HFF-Myc (cell line): ENCODE measurements around the gene B4GALT4.
A peak's percentile ranks its signal among the peaks of the same experiment; 100 is the strongest.
"Not testable (repeated sequence)": the region's sequence is repeated elsewhere in the genome, so short reads cannot be mapped to it uniquely, and the experiment has no call there.

Experiments used
- DNase-seq: peaks from one replicate; pipeline ENCODE4 v3.0.0-alpha.2; 2011; ENCODE audit warnings: low read depth; ENCODE audit errors: extremely low read depth
- H3K4me3 ChIP-seq: replicated peaks from 2 replicates; pipeline ENCODE4 v1.5.1; 2011; ENCODE audit warnings: low read depth, mild to moderate bottlenecking, control low read depth, low read length
- TF ChIP-seq, protein P1 (sequence below): IDR thresholded peaks from 2 replicates; pipeline ENCODE4 v1.5.1; 2012; ENCODE audit warnings: mild to moderate bottlenecking, low read depth, low read length, control low read depth; ENCODE audit errors: missing control alignments

B4GALT4 gene

DNA sequence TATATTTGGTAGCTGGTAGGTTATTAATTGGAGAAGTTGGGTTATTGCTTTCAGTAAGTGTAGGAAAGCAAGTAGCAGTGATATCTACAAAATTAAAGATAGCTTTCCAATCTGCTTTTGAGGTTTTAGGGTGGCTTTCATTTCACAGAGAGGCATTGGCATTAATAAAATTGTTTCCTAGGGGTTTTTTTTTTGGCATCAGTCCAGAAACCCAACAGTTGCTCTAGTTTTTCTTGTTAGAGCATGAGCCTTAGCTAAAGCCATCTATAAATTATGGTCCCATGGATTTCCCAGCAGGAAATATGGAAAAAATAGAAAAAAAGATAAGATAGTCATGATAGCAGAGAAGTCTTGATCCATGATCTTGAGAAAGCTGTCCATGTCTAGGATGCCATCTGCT is 3.0 kb upstream of the B4GALT4 start:
- DNase-seq: no peak

DNA sequence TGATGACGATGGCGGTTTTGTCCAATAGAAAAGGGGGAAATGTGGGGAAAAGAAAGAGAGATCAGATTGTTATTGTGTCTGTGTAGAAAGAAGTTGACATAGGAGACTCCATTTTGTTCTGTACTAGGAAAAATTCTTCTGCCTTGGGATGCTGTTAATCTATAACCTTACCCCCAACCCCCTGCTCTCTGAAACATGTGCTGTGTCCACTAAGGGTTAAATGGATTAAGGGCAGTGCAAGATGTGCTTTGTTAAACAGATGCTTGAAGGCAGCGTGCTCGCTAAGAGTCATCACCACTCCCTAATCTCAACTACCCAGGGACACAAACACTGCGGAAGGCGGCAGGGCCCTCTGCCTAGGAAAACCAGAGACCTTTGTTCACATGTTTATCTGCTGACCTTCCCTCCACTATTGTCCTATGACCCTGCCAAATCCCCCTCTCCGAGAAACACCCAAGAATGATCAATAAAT is 2.4 kb upstream of the B4GALT4 start:
- not testable (repeated sequence) for H3K4me3 ChIP-seq, DNase-seq

More for the DNA sequence above, 3.0 kb upstream of the B4GALT4 start:
- H3K4me3 ChIP-seq: no peak overlapping the region
- TF ChIP-seq, protein P1, sequence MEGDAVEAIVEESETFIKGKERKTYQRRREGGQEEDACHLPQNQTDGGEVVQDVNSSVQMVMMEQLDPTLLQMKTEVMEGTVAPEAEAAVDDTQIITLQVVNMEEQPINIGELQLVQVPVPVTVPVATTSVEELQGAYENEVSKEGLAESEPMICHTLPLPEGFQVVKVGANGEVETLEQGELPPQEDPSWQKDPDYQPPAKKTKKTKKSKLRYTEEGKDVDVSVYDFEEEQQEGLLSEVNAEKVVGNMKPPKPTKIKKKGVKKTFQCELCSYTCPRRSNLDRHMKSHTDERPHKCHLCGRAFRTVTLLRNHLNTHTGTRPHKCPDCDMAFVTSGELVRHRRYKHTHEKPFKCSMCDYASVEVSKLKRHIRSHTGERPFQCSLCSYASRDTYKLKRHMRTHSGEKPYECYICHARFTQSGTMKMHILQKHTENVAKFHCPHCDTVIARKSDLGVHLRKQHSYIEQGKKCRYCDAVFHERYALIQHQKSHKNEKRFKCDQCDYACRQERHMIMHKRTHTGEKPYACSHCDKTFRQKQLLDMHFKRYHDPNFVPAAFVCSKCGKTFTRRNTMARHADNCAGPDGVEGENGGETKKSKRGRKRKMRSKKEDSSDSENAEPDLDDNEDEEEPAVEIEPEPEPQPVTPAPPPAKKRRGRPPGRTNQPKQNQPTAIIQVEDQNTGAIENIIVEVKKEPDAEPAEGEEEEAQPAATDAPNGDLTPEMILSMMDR: no peak

DNA sequence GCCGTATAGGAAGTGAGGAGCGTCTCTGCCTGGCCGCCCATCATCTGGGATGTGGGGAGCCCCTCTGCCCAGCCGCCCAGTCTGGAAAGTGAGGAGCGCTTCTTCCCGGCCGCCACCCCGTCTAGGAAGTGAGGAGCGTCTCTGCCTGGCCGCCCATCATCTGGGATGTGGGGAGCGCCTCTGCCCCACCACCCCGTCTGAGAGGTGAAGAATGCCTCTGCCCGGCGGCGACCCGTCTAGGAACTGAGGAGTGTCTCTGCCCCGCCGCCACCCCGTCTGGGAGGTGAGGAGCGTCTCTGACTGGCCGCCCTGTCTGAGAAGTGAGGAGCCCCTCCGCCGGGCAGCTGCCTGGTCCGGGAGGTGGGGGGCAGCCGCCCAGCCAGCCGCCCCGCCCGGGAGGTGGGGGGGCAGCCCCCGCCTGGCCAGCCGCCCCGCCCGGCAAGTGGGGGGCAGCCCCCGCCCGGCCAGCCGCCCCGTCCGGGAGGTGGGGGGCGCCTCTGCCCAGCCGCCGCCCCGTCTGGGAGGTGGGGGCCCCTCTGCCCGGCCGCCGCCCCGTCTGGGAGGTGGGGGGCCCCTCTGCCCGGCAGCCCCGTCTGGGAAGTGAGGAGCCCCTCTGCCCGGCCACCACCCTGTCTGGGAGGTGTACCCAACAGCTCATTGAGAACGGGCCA is 1.8 kb upstream of the B4GALT4 start:
- not testable (repeated sequence) for DNase-seq

DNA sequence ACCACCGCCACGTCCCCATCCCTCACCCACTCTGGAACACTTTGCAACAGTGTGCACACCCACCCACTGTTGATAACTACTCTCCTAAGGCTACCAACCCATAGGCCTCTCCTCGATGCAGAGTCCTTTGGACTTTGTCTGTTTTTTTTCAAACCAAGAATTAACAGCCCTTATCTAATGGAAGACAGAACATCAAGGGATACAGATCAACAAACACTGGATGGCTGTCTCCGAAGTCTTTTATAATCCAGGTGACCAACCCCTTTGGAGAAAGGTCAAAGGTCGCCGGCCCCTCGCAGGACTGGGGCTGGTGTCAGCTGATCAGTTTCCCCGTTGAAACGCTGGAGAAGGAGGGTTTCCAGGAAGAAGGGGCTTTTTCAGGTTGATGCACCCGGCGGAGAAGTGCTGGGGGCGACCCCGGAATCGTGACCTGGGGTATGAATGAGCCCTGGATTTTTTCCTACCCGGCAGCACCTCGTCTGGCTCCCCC is 532 bp downstream of the B4GALT4 start:
- no peak for DNase-seq
- H3K4me3 ChIP-seq: peak overlapping the region; percentile 66
- TF ChIP-seq, protein P1: no peak

More for the DNA sequence above, 1.8 kb upstream of the B4GALT4 start:
- not testable (repeated sequence) for H3K4me3 ChIP-seq

DNA sequence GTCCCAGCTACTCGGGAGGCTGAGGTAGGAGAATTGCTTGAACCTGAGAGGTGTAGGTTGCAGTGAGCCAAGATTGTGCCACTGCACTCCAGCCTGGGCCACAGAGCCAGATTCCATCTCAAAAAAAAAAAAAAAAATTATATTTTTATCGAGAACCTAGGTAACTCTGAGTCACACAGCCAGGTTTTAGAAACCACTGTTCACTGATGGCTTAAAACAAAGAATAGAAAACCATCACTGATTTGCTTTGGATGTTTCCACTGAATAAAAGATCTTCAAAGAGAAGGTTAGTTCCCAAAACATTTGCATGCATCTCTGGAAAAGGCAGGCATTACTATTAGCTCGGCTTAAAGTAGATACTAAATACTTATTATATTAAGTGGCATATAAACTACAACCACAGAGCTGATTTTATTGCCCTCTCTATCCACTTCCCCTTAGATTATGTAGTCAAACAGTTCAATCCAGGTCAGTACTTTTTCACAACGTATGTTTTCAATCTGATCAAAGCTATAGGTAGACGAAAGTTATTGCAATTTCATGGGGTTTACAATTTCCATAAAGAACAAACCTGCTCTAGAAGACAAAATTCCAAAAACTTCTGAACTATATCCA is 1.4 kb downstream of the B4GALT4 start:
- DNase-seq: no peak
- TF ChIP-seq, protein P1: no peak
- peak overlapping the region; percentile 66 for H3K4me3 ChIP-seq

DNA sequence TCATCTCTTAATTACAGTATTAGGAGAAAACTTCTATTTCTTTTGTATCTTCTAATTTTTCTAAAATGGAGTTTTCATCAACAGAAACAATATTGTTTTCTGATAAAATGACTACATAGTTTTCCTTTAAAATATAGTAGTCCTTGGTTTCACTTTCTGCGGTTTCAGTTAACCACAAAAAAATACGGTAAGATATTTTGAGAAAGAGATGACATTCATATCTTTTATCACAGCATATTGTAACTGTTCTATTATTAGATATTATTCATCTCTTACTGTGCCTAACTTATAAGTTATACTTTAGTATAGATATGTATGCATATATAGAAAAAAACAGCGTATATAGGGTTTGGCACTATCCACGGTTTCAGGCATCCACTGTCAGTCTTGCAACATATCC is 2.3 kb downstream of the B4GALT4 start:
- DNase-seq: no peak
- TF ChIP-seq, protein P1: no peak
- no peak overlapping the region for H3K4me3 ChIP-seq

DNA sequence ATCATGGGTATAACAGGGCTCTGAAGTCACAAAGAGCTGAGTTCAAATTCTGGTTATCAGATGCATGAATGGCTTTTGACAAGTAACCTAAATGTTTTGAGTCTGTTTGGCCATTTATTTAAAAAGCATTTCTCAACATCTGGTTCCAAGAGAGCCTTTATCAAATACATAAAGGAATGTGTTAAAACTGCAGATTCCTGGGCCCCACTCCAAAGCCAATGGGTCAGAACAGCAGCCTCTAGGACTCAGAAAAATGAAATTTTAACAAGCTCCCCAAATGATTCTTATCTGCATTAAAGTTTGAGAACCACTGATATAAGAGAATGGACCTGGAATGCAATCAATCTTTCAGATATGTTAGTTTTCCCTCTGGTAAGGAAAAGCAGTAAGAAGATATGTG is 3.4 kb downstream of the B4GALT4 start:
- TF ChIP-seq, protein P1: no peak
- DNase-seq: no peak
- no peak overlapping the region for H3K4me3 ChIP-seq
